A673 (cell line): ENCODE data around the gene TMEM165. TPM values are rescaled to one million over a fixed set of nuclear protein-coding genes. Genes with fewer than 3 reads are reported as not detected.
"Not testable (repeated sequence)": the region's sequence is repeated elsewhere in the genome, so short reads cannot be mapped to it uniquely, and the experiment has no call there.

Experiments
- BruUV-seq: library from RNA; stranded (reverse); fragments of 400-500 nt; replicated peaks from 2 replicates; lab custom pipeline; 2021; lab: Mats Ljungman, UMichigan
- CTCF ChIA-PET: fragments of 300-600 bp; sonication (Branson Sonifier 250); formaldehyde crosslinking; loops from one replicate; lab custom pipeline; 2022; ENCODE audit warnings: antibody characterized with exemption; lab: Charles Lee
- POLR2A ChIA-PET: fragments of 300-600 bp; sonication (Branson Sonifier 250); formaldehyde crosslinking; loops from one replicate; lab custom pipeline; 2022; ENCODE audit warnings: antibody characterized with exemption; ENCODE audit not compliant: low non-redundant PET; lab: Charles Lee
- DNase-seq: peaks from one replicate; pipeline ENCODE4 v3.0.0-alpha.2; 2015; ENCODE audit warnings: low spot score
- H3K27ac ChIP-seq: fragments of 200-600 bp; sonication (generic); 2 replicates; pipeline ENCODE4 v1.5.1; 2016; ENCODE audit warnings: mixed run types, low read depth, mild to moderate bottlenecking, mixed read lengths, antibody characterized with exemption, low read length; ENCODE audit not compliant: poor library complexity, severe bottlenecking
- H3K27me3 ChIP-seq: fragments of 200-600 bp; sonication (generic); replicated peaks from 2 replicates; pipeline ENCODE4 v1.6.1; 2017; ENCODE audit warnings: mixed run types, low read depth, mild to moderate bottlenecking, mixed read lengths, antibody characterized with exemption, low read length; ENCODE audit not compliant: insufficient read depth, poor library complexity
- H3K36me3 ChIP-seq: fragments of 200-600 bp; sonication (generic); 2 replicates; pipeline ENCODE4 v1.6.1; 2016; ENCODE audit warnings: mixed run types, mild to moderate bottlenecking, mixed read lengths, antibody characterized with exemption, low read length; ENCODE audit not compliant: insufficient read depth, poor library complexity, severe bottlenecking
- H3K4me1 ChIP-seq: fragments of 200-600 bp; sonication (generic); 2 replicates; pipeline ENCODE4 v1.6.1; 2017; ENCODE audit warnings: mixed run types, mild to moderate bottlenecking, mixed read lengths, antibody characterized with exemption, low read length; ENCODE audit not compliant: insufficient read depth, poor library complexity, severe bottlenecking
- H3K4me3 ChIP-seq: fragments of 200-600 bp; sonication (generic); 2 replicates; pipeline ENCODE4 v1.5.1; 2016; ENCODE audit warnings: low read depth, mixed run types, mild to moderate bottlenecking, mixed read lengths, low read length; ENCODE audit not compliant: poor library complexity, severe bottlenecking
- H3K9me3 ChIP-seq: fragments of 200-600 bp; sonication (generic); 2 replicates; pipeline ENCODE4 v1.6.1; 2016; ENCODE audit warnings: mixed run types, low read depth, mild to moderate bottlenecking, mixed read lengths, antibody characterized with exemption, low read length; ENCODE audit not compliant: poor library complexity, severe bottlenecking
- CTCF ChIP-seq: fragments of 300-800, 200-600 bp; sonication (generic); conservative IDR thresholded peaks from 2 replicates; pipeline ENCODE4 v1.5.1; 2017; ENCODE audit warnings: low read depth, mild to moderate bottlenecking, antibody characterized with exemption, low read length, moderate library complexity, mixed read lengths
- EZH2 ChIP-seq: fragments of 200-600 bp; sonication (generic); IDR thresholded peaks from 2 replicates; pipeline ENCODE4 v1.6.1; 2017; ENCODE audit warnings: borderline replicate concordance, low read depth, mild to moderate bottlenecking, mixed read lengths, antibody characterized with exemption, low read length; ENCODE audit not compliant: poor library complexity, severe bottlenecking
- intact Hi-C: fragments of 100-400 bp; cut with micrococcal nuclease; formaldehyde crosslinking; loops from one replicate; pipeline ENCODE4 v1.10.0; 2022; ENCODE audit not compliant: unreplicated experiment
- total RNA-seq: library from RNA; stranded (reverse); gene quantifications from 2 replicates; pipeline ENCODE4 v1.2.3, GENCODE V29; 2021

TMEM165 gene
- total RNA-seq, 1 experiment from 2014 or later: 34.7 TPM

GRCh38 chr4:55351824-55352223 is 43.9 kb upstream of the TMEM165 start:
- Histone ChIP-seq H3K9me3 (no peaks in the 10 kb centered on the region), H3K4me1 (peaks cover 10% of the 10 kb centered on the region), H3K27ac (no peak overlapping the region), H3K27me3 (no peaks in the 10 kb centered on the region), H3K36me3 (no peaks in the 10 kb centered on the region), H3K4me3 (no peak overlapping the region)
- DNase-seq: no peak
- ChIA-PET CTCF (no interaction called here), POLR2A (no interaction called here)
- intact Hi-C loops: no loop called here
- TF ChIP-seq CTCF (no peak), EZH2 (no peak)
- no TSS peak for BruUV-seq

GRCh38 chr4:55352726-55353125 is 43.0 kb upstream of the TMEM165 start:
- ChIA-PET POLR2A (no interaction called here), CTCF (no interaction called here)
- H3K9me3 ChIP-seq: no peaks in the 10 kb centered on the region
- no peak for TF ChIP-seq EZH2
- no peak for TF ChIP-seq CTCF
- DNase-seq: no peak
- intact Hi-C loops: no loop called here
- BruUV-seq: no TSS peak
- peaks cover 5% of the 10 kb centered on the region for H3K4me1 ChIP-seq
- no peaks in the 10 kb centered on the region for H3K36me3 ChIP-seq
- no peaks in the 10 kb centered on the region for H3K27me3 ChIP-seq
- H3K27ac ChIP-seq: no peak overlapping the region
- no peak overlapping the region for H3K4me3 ChIP-seq

- H3K4me3 ChIP-seq, intact Hi-C loops, H3K27me3 ChIP-seq, CTCF ChIA-PET, H3K4me1 ChIP-seq, POLR2A ChIA-PET, H3K27ac ChIP-seq, H3K9me3 ChIP-seq, DNase-seq, H3K36me3 ChIP-seq, BruUV-seq: not testable (repeated sequence)
Observed at GRCh38 chr4:55353228-55353747, 42.5 kb upstream of the TMEM165 start.

- H3K4me1 ChIP-seq: peaks cover 3% of the 10 kb centered on the region
- CTCF ChIA-PET: no interaction called here
- H3K27me3 ChIP-seq: no peaks in the 10 kb centered on the region
- no peak for DNase-seq
- H3K36me3 ChIP-seq: no peaks in the 10 kb centered on the region
- POLR2A ChIA-PET: no interaction called here
- intact Hi-C loops: no loop called here
- H3K4me3 ChIP-seq: no peak overlapping the region
- no TSS peak for BruUV-seq
- no peak for TF ChIP-seq EZH2
- H3K27ac ChIP-seq: no peak overlapping the region
- no peaks in the 10 kb centered on the region for H3K9me3 ChIP-seq
Observed at GRCh38 chr4:55354648-55355047, 41.1 kb upstream of the TMEM165 start.
